CD4-positive, alpha-beta T cell treated with Interleukin-2 at 100 ng/mL for 4 hours (primary cell): ENCODE data around the gene CALD1.

Source experiments
- DNase-seq: peaks from one replicate; pipeline ENCODE4 v3.0.0-alpha.2; 2020; ENCODE audit warnings: low spot score

The CALD1 gene

DNA sequence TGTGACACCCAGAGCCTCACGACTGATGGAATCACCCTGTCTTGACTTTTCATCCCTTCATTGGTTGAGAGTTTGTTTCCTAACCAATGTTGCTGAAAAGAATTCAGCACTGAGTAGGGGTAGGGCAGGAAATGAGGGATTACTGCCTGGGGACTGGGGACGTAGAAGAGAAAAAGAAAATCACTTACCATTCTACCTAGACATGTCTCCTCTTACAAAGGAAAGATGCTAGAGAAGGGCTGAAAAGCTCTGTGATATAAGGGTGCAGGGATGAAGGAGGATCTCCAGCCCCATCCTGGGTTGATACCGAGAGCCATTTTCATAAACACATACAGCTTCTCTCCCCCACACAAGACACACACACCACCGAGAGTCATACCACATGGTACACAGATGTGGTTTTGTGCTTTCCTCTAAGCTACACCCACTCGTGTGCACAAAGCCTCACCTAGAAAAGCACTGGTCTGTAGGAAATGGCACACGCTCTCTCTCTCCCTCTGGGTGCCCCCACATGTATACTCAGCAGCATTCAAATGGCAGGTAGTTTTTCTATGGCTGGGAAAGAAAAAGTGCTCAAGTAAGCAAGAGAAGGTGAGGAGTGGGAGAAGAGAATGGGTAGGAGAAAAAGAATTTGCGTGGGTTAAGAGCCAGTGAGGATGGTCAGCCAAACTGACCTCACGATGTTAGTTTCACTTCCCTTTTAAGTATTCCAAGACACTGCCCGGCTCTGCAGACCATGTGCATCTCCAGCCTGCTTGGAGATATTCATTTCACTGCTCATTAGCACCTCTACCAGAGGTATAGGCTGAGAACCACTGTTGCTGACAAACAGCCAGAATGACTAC lies 85.8 kb downstream of the CALD1 start:
- DNase-seq: peak; percentile 10

DNA sequence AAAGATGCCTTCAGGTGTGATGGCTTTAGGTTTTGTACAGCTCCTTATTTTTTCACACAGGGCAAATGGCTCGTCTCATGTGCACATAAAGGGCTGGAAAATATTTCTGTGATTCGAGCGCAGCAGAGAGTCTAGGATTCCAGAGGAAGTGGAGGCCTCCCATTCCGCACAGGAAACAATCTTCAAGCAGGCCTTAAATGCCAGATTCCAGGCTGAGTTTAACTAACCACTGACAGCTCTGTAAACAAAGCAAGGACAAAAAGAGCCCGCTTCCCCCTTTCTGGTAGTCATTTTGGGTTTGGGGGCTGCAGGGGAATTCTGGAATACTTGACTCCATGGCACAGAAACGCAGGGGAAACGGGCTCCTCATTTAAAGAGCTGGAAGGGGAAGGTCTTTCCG lies 87.2 kb downstream of the CALD1 start:
- no peak for DNase-seq

DNA sequence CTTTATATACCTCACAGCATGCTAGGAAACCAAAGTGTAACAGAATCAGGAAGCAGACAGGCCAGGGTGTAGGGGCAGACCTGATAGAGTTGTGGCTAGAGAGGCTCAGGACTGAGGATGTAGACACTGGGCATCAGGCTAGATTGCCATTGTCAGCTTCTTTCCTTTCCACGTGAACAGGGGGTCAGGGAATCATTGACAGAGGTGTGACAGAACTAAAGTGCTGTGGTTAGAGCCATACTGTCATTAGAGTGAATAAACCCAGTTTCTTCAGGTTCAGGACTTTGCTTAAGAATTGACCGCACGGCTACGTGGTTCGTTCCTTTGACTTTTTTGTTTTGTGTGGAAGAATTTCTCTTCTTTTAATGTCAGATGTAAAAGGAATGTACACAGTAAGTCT lies 90.7 kb downstream of the CALD1 start:
- DNase-seq: no peak

DNA sequence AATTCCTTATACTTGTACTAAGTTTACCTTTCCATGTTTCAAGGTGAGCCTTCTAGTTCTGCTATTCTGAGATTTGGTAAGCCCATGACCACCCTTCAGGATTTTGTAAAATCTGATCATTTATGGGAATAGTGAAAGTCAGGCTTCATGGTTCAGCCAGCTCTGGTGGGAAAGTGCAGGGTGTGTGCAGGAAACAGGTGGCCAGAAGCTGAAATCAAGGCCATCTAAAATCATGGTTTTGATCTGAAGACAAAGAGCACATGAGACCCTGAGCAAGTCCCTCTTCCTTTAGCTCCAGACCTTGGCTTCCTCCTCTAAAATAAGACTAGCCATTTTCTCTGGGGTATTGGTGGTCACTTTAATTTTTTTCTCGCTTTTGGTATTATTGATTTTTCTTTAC lies 91.3 kb downstream of the CALD1 start:
- DNase-seq: no peak

DNA sequence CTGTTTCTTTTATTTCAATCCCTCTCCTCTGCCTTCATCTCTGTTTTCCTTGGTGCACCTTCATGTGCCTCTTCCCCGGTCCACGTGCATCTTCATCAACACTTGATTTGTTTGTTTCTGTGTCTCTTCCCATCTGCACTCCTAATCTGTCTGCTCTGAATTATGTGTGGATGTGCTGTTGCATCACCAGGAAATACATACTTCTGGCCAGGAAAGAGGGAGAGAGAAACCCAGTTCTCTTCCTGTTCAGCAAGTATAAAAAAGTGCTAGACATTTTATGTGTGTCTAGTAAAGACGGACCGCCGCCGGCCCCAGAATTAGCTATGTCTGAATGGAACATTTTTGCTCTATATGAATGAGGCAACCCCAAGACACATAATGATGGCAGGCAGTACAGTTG lies 93.8 kb downstream of the CALD1 start:
- no peak for DNase-seq

DNA sequence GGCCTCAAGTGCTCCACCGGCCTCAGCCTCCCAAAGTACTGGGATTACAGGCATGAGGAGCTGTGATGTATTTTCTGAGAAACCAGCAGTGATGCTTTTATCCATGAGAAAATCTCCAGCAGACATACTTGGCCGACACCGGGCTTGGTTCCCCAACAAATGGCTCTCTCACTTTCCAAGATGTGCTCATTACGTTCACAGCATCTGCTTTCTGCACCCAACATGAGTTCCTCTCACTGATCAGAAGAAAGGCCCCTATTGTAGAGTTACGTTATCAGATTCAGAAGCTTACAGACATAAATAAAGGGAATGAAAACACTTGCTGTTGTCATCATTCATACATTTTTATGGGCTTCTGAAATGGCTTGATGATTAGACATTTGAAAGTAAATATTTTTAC lies 95.0 kb downstream of the CALD1 start:
- no peak for DNase-seq

DNA sequence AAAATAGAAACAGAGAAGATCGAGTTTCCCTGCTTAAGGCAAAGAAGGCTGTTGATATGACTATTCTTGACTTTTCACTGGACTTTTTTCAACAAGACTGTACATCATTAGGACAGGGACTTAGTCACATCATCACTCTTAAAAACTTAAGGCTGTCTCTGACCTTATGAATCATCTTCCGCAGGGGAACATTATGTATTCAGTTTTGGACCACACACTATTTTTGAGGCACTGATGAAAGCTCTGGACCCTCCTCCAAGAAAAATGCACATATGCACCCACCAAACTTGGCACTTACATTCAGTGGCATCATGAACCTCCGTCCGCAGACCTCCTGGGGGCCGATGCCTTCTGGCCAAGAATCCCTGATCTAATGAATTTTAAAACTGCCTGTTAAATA lies 96.4 kb downstream of the CALD1 start:
- no peak for DNase-seq

DNA sequence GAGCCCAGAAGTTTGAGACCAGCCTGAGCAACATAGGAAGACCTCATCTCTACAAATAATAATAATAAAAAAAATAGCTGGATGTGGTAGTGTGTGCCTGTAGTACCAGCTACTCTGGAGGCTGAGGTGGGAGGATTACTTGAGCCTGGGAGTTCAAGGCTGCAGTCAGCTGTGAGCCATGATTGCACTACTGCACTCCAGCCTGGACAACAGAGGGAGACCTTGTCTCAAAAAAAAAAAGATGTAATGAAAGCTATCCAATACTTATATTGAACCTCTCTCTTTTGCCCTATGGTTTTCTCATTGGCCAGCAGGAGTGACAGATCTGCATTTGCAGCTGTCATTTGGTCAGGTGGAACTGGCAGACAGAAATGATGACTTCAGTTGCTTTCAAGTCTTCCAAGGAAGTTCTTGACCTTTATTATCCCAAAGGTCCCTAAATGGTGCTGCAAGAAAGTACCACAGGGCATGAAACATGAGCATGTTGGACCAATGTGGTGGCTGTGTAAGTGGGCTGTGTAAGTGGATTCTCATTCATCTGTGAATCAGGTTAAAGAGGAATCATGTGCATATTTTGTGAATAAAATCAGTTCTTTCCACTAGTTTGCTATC lies 99.4 kb downstream of the CALD1 start:
- no peak for DNase-seq

DNA sequence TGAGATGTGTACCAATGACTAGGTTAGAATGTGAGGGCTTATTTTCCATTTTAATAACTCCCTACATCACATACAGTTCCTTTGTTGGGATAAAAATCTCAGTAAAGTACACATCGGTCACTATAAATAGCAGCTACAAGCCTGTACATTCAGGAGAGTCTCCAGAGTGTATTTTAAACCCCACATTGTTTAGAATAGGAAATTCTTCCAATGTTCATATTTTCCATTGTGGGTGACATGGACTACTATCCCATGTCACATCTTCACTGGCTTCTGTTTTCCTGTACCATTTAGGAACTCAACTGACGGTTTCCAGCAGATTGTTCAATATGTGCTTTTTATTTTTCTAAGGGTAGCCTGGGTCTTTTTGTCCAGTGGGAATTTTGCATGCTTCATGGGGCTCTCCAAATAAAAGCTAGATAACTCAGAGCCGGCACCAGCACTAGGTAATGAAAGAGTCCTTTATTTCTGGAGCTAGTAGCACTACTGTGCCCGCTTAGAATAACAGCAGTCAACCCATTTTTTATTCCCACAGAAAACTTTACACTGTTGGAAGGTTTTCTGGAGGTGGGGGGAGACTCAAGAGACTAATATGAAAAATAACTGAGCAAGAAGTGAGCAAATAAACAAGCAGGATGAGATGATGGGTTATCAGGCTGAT lies 100.5 kb downstream of the CALD1 start:
- DNase-seq: no peak

DNA sequence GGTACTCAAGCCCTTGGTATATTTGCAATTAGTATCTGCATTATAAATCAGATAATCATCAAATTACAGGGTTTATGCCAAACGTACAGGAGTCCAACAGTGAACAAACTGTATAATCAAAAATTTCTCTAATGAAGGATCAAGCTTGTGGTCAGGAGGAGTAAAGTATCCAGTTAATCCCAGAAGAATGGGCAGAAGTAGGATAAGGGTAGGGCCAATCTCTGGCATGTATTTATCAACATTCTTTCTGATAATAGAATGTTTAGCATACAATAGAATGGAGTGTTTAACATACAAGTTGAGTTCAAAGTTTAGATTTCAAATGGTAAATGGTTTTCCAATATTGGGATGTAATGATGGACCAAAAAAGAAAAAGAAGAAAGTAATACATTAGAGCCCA lies 103.0 kb downstream of the CALD1 start:
- no peak for DNase-seq

DNA sequence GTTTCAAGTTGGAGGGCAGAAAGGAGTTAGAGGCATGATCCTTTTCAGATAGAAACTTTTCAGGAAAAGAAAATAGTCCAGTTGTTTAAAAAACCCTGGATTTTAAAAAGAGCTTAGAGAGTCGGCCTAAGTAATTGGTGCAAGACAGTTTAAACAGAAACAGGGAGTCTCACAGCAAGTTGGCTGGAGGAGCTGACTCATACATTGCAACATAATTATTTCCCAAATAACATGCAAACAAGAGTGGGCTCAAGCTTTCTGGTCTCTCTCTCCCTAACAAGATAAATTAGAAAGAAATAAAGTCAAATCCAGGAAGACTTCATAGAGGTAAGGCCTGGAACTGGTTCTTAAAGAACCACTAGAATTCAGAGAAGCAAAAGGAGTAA lies 106.5 kb downstream of the CALD1 start:
- no peak for DNase-seq

DNA sequence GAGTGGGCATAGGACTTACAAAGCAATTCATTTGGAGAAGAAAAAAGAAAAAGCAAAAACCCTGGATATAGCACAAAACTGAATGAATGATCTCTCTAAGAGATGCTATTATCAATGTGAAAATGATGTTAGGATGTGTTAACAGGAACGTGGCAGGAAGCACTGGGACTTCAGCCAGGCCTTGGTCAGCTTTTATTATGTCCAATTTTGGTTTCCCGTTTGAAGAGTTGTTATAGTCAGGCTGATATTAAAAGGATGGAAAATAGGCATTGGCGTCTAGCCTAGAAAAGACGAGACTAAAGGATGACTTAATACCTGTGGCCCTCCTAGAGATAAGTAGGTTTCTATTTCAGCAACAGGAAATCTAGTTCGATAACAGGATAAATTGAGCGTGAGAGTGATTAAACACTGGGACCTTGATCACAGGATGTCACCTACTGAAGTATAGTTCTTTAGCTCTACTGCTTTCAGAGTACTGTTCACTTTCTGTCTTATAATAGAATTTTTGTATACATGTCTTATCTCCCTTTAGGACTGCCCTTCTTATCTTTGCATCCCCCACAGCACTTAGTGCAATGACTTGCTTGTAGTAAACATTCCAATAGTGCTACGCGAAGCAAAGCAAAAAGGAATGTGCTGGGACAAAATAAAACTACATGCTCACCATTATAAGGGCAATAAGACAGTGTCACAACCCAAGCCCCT lies 107.1 kb downstream of the CALD1 start:
- DNase-seq: no peak

DNA sequence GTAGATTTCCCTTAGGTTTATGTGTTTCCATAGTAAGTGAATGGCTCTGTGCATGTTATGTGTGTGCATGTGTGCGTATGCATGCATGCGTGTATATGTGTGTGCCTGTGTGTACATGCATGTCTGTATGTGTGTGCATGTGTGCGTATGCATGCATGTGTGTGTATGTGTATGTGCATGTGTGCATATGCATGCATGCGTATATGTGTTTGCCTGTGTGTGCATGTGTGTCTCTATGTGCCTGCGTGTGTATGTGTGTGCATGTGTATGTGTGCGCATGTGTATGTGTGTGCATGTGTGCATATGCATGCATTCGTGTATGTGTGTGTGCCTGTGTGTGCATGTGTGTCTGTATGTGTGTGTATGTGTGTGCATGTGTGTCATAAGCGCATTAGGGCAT lies 108.1 kb downstream of the CALD1 start:
- DNase-seq: no peak

DNA sequence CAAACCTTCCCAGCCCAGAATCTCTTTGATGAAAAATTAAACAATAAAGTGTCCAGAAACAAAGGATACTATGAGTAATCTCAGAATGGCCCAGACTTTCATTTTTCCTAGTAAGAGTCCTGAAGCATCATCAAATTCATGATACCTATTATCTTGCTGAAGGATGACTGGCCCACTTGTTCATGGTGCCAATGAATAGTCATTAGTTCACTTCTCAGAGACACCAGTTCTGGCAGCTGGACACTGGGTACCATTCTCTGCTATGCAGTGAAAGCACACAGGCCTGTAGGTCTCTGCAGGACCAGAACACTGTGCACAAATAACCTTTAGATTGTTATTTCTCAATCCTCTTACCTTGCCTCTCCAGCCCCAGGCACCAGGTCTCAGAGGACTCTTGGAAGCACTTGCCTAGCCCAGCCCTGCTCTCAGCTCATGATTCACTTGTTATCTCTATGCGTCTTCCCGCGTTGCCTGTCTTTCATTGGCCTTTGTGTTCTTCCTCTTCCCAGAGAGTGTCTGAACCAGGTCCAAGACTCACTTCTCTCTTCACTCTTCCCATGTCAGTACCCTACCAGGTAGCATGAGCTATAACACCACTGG lies 108.8 kb downstream of the CALD1 start:
- no peak for DNase-seq

DNA sequence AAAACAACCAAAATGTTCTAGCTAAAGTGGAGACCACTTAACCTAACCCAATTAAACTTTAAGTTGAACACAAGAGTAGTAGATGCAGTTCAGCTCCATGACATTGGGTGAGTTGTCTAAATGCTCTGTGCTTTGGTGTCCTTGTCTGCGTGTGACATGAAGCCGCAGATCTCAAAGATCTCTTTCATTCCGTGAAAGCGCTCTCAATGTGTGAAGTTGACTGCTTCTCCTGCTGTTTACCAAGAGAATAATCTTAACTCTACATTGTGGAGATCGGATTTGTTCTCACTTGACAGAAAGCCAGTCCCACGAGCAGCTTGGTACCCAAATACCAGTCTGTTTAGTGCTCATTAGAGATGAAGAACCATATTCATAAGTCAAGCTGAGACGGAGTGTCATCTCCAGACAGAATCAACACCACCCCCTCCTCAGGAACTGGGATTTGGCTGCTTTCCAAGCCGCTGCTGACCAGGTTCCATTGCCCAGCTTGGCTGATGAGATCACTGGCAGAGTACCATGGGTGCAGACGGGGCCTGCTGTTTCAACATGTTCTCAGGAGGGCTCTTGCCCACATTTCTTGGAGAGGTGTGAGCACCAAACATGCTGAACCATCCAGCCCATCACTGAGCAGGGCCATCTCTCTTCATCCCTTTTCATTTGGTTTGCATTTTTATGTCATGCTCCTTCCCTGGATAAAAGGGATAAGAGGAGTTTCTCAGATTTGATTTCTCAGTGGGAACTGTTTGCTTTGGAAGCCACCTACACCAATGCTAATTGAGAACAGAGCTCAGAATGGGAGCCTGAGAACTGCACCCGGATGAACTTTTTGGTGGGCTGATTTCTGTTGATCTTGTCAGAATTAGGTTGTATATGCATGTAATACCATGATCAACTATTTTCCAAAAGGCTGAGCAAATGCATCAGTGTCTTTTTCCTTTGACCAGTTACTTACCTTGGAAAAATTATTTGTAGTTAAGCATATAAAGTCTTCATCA lies 111.1 kb downstream of the CALD1 start:
- no peak for DNase-seq

DNA sequence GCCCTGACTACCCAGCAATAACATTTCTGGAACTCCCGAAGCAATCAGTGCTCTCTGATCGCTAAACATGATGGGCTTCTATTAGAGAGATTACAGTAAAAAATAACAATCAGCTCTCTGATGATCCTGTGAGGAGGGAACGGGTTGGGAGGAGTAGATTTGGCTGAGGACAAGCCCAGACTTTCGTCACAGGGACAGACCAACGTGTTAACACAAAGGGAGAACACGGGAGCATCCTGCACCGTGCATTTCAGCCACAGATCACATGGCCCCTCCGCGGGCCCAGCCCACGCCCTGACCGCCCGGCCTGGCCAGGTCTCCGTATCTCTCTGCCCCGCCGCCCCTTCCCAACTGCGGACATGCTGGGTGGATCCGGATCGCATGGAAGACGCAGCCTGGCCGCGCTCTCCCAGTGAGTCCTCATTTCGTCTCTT lies 111.8 kb downstream of the CALD1 start:
- no peak for DNase-seq

DNA sequence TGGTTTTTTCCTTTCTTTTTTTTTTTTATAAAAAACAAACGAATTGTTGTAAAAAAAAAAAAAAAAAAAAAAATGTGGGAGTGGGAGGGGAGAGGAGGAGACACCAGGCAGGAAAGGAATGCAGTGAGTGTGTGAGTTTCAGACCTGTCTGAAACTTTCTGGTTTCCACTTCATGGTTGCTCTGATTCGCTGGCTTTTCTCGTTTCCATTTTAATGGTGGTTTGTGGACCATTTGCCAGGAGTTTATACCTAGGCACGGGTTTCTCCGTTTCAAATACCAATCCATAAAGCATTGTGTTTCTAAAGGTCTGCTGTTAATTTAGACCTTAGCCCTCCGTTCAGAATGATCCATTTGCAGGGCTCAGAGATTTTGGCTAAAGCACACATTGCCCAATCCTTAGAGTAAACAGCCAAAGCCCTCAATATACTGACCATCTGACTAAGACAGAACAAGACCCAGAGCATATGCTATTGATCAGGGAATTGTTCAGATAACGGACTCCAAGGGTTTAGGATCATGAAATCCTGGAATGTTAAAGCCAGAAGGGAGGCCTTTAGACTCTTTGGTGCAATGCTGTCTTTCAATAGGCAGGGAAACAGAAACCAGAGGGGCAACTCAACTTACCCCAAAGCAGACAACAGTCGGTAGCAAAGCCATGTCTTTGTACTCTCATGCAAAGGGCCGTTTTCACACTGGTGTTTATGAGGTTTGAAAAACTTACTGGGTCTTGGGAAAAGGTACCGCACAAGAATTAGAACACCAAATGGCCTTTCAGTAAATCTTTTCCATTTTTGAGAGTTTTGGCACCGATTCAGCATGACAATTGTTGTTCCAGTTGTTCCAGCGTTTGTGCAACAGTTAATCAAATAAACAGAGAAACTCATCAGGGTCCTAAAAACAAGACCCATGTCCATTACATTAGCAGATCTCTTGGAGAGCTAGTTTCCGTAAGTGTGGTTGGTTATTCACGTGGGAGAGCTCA lies 112.6 kb downstream of the CALD1 start:
- DNase-seq: no peak

DNA sequence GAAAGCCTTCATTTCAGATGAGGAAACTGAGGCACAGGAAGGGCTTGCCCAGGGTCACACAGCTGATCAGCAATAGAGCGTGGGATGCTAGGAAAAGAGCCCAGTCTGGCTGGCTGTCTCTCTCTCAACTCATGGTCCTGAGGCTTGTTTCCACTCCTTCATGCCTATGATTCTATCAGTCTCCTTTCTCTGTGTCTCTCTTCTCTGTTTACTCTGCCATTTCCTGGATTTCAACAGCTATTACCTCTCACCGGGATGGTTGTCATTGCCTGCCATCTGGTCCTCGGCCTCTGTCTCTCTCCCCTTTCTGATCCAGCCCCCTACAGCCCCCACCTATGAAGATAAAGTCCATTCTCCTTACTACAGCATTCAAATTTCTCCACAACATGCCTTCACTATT lies 113.5 kb downstream of the CALD1 start:
- no peak for DNase-seq

DNA sequence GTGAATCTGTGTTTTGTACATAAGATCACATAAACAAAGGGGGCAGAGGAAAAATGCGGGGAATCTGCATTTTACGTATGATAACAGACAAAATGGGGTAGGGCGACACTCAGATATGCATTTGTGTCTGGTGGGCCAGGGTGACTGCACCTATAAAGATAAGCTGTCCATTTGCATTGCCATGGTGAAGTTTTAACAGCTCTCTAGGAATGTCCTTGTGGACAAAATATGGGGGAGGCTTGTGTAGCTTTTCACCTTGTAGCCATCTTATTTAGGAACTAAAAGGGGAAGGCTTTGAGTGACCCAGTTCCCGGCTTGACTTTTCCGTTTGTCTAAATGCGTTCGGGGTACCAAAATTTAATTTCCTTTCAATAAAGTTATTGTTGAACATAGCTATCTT lies 114.5 kb downstream of the CALD1 start:
- no peak for DNase-seq

DNA sequence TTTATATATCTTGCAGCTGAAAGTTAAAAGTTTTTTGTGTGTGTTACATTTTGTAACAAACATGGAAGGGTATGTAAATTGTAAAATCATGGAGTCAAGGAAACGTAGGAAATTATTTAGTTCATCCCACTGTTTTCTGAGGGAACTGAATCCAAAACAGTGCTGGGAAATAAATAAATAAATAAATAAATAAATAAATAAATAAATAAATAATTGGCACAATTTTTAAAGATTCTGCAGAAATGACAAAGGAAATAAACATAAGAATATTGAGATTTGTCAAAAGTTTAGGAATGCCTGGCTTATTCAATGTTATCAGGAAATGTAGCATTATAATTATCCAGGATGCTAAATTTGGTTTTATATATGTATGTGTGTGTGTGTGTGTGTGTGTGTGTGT lies 115.5 kb downstream of the CALD1 start:
- DNase-seq: no peak
